ENCODE results near the gene TAC4. TPM values are rescaled to one million over a fixed set of nuclear protein-coding genes. Genes with fewer than 3 reads are reported as not detected.

TAC4 gene
- total RNA-seq, 1 experiment from 2014 or later, result not detected

- Histone ChIP-seq H4K91ac (ENCODE audit: insufficient read length, low read depth, low read length) (no peak overlapping the region), H2AFZ (ENCODE audit: low read length) (no peak overlapping the region), H2AK5ac (ENCODE audit: insufficient read length, low read length) (no peak overlapping the region), H3K4me1 (ENCODE audit: insufficient read depth, low read length) (peaks cover 1% of the 10 kb centered on the region; the same call in 1 of the 2 replicates), H3K27ac (ENCODE audit: insufficient read length, low read depth, low read length) (no peak overlapping the region), H3K27me3 (ENCODE audit: insufficient read depth, low read length) (peaks cover 9% of the 10 kb centered on the region; the same call in 1 of the 2 replicates), H3K23me2 (ENCODE audit: insufficient read length, low read depth, low read length, poor library complexity, severe bottlenecking) (no peaks in the 10 kb centered on the region), H3K79me1 (ENCODE audit: insufficient read depth, low read depth, low read length, poor library complexity, severe bottlenecking) (no peaks in the 10 kb centered on the region), H3K18ac (ENCODE audit: insufficient read length, low read depth, low read length) (no peak overlapping the region), H4K20me1 (ENCODE audit: control insufficient read depth, insufficient read depth, insufficient read length) (no peaks in the 10 kb centered on the region), H2BK20ac (ENCODE audit: low read depth, low read length, poor library complexity, severe bottlenecking) (no peak overlapping the region), H2BK15ac (ENCODE audit: low read depth, low read length) (no peak overlapping the region), H3K9ac (ENCODE audit: extremely low read depth, insufficient read length, low read length) (no peak overlapping the region), H4K8ac (replicated peaks; ENCODE audit: insufficient read length, low read depth, low read length) (no peak overlapping the region), H3K4ac (ENCODE audit: low read depth, low read length) (no peak overlapping the region), H2BK12ac (ENCODE audit: insufficient read length, low read depth, low read length) (no peak overlapping the region), H3K56ac (ENCODE audit: insufficient read length, low read depth, low read length) (no peak overlapping the region), H3K23ac (ENCODE audit: insufficient read length, low read depth, low read length) (no peak overlapping the region), H2BK5ac (ENCODE audit: insufficient read length, low read length) (no peak overlapping the region), H3K79me2 (ENCODE audit: insufficient read depth, low read length) (no peaks in the 10 kb centered on the region), H2BK120ac (ENCODE audit: low read depth, low read length, poor library complexity, severe bottlenecking) (no peak overlapping the region), H3T11ph (ENCODE audit: low read length) (no peak overlapping the region), H3K9me3 (ENCODE audit: control insufficient read depth, low read depth, low read length) (no peaks in the 10 kb centered on the region), H4K5ac (ENCODE audit: insufficient read length, low read depth, low read length) (no peak overlapping the region), H3K14ac (ENCODE audit: insufficient read depth, low read length) (no peak overlapping the region; the same call in 1 of the 2 replicates), H3K4me2 (ENCODE audit: insufficient read depth, insufficient read length, low read length) (no peak overlapping the region)
- Mint-ChIP-seq H3K4me1 (peaks cover 18 to 34% of the 10 kb centered on the region in 2 experiments), H3K27me3 (ENCODE audit: low read depth) (peaks cover 45% of the 10 kb centered on the region), H3K36me3 (ENCODE audit: insufficient read depth in 1 of 3, low read depth in 3 of 3) (no peaks in the 10 kb centered on the region), H3K9me3 (no peaks in the 10 kb centered on the region), H3K4me3 (no peak overlapping the region), H3K27ac (no peak overlapping the region)
- DNase-seq, result no peak
- no CpG with 5 or more reads among the region's 5 CpGs for WGBS (ENCODE audit: extremely low coverage, insufficient read length, low lambda C conversion rate)
- TF ChIP-seq, protein P1, sequence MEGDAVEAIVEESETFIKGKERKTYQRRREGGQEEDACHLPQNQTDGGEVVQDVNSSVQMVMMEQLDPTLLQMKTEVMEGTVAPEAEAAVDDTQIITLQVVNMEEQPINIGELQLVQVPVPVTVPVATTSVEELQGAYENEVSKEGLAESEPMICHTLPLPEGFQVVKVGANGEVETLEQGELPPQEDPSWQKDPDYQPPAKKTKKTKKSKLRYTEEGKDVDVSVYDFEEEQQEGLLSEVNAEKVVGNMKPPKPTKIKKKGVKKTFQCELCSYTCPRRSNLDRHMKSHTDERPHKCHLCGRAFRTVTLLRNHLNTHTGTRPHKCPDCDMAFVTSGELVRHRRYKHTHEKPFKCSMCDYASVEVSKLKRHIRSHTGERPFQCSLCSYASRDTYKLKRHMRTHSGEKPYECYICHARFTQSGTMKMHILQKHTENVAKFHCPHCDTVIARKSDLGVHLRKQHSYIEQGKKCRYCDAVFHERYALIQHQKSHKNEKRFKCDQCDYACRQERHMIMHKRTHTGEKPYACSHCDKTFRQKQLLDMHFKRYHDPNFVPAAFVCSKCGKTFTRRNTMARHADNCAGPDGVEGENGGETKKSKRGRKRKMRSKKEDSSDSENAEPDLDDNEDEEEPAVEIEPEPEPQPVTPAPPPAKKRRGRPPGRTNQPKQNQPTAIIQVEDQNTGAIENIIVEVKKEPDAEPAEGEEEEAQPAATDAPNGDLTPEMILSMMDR (conservative IDR thresholded peaks at IDR 0.05), result no peak
Measured at GRCh38 chr17:49891271-49891670, 43.4 kb upstream of the TAC4 start.
